HG02642 (cell line): Measurements from ENCODE around the gene IL36B.
"Not testable (repeated sequence)": the region's sequence is repeated elsewhere in the genome, so short reads cannot be mapped to it uniquely, and the experiment has no call there.

Experiments used
- ATAC-seq: cut with Tn5 transposase; IDR thresholded peaks from one replicate; pipeline ENCODE4 v1.9.1; 2021; ENCODE audit warnings: mild to moderate bottlenecking; ENCODE audit not compliant: unreplicated experiment, poor library complexity

IL36B gene

DNA sequence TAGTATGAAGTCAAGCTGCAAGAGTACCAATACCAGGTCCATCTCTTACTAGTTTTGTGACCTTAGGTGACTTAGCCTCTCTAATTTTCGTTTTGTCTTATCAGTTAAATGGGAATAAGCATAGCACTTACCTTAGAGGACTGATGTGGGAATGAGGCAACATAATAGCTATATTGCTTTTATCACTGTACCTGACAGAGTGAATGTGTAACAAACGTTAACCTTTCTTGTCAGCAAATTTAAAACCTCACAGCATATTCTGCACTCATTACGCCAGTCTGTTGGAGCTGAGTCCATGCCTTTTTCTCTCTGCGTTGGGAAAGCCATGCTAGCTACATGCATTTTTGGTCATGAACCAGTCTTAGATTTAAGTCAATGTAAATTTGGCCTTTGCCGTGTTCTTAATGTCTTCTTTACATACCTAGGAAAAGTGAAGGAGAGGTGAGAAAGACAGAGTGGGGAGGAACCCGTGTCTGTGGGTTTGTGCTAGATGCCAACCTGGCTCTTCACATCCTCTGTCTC, at the start of gene IL36B:
Gene IL36B (minus strand): TSS at position 472 of the 522 bp plus-strand sequence.
- ATAC-seq, result no peak

DNA sequence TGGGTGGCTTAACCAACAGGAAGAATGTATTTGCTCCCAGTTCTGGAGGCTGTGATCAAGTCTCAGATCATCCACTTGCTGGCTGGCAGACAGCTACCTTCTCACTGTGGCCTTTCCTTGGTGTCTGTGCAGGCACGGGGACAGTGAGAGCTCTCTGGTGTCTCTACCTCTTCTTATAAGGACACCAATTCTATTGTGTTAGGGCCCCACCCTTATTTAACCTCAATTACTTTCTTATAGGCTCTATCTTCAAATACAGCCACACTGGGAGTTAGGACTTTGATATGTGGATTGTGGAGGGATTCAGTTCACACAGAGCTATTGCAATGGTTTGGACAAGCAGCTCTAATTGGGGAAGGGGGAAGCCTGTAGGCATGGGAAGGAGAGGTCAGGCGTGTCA, 49.5 kb upstream of the IL36B start:
- no peak for ATAC-seq

DNA sequence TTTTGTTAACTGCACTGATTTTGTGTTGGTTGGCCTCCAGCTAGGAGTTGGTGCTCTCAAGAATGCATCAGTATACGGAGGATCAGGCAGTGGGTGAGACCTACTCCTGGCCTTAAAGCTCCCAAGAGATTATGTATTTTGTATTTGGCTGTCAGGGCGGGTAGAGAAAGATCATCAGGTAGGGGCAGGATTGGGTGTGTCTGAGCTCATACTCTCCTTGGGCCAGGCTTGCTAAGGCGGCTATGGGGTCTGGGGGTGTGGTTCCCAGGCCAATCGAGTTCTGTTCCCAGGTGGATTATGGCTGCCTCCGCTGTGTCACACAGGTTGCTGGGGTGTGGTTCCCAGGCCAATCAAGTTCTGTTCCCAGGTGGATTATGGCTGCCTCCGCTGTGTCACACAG, 45.9 kb upstream of the IL36B start:
- no peak for ATAC-seq

DNA sequence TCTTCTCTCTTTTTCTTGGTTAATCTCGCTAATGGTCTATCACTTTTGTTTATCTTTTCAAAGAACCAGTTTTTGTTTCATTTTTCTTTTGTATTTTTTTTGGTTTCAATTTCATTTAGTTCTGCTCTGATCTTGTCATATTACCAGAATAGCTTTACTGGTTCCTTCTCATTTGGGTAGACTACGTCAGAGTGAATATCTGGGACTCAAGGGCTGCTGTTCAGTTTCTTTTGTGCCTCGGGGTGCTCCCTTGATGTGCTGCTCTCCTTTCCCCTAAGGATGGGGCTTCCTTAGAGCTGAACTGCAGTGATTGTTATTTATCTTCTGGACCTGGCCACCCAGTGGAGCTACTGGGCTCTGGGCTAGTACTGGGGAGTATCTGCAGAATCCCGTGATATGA, 45.4 kb upstream of the IL36B start:
- peak; percentile 51 for ATAC-seq

DNA sequence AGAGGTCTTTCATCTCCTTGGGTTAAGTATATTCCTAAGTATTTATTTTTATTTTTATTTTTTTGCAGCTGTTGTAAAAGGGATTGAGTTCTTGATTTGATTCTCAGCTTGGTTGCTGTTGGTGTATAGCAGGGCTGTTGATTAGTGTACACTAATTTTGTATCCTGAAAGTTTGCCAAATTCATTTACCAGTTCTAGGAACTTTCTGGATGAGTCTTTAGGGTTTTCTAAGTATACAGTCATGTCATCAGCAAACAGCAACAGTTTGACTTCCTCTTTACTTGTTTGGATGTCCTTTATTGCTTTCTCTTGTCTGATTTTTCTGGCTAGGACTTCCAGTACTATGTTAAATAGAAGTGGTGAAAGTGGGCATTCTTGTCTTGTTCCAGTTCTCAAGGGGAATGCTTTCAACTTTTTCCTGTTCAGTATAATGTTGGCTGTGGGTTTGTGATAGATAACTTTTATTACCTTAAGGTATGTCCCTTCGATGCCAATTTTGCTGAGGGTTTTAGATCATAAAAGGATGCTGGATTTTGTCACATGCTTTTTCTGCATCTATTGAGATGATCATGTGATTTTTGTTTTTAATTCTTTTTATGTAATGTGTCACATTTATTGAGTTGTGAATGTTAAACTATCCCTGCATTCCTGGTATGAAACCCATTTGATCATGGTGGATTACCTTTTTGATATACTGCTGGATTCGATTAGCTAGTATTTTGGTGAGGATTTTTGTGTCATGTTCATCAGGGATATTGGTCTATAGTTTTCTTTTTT, 44.4 kb upstream of the IL36B start:
- ATAC-seq, result not testable (repeated sequence)

DNA sequence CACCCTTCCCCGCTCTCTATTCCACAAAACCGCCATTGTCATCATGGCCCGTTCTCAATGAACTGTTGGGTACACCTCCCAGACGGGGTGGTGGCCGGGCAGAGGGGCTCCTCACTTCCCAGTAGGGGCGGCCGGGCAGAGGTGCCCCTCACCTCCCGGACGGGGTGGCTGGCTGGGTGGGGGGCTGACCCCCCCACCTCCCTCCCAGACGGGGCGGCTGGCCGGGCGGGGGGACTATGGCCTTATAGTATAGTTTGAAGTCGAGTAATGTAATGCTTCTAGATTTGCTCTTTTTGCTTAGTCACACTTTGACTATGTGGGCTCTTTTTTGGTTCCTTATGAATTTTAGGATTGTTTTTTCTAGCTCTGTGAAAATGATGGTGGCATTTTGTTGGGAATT, 43.6 kb upstream of the IL36B start:
- not testable (repeated sequence) for ATAC-seq

DNA sequence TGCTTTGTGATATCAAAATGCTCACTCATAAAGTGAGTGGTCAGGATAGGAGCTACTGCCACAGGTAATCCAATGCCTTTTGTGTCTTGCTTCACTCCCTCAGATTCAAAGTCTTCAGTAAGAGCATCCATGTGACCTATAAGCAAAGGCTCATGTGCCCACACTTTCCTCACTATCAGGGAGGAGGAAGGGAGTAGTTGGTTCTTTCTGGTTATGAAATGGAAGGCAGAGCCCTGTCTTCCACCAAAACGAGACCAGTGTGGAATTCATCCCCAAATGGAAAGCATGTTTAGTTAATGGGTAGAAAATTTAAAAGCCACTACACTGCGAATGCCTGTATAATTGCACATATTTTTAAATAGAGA, 40.9 kb upstream of the IL36B start:
- no peak for ATAC-seq

DNA sequence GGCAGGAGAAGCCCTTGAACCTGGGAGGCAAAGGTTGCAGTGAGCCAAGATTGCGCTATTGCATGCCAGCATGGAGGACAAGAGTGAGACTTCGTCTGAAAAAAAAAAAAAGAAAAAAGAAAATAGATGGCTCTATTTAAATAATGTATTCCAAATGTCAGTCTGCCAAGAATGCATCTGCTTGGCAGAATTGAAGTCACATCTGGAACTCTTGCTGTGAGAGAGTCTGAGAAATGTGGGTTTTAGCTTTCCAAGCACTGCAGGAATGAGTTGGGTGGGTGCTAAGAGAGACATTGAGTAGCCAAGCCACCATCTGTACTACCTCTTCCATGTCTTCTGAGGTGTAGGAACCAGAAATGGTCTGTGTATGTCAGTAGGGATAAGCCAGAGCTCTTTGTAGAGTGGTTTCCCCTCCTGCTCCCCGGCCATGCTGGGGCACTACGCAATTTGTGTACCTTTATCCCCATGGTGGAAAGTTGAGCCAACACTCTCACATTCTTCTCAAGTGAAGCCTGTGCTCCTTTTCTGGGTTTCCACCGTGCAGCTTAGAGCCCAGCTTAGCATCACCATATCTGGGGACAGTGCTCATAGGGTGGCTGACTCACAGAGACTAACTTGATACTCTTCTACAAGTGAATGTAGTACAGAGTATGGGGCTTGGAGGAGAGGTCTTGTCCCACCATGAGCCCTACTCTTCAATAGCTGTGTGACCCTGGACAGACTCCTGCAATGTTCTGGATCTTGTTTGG, 40.4 kb upstream of the IL36B start:
- ATAC-seq, result no peak

DNA sequence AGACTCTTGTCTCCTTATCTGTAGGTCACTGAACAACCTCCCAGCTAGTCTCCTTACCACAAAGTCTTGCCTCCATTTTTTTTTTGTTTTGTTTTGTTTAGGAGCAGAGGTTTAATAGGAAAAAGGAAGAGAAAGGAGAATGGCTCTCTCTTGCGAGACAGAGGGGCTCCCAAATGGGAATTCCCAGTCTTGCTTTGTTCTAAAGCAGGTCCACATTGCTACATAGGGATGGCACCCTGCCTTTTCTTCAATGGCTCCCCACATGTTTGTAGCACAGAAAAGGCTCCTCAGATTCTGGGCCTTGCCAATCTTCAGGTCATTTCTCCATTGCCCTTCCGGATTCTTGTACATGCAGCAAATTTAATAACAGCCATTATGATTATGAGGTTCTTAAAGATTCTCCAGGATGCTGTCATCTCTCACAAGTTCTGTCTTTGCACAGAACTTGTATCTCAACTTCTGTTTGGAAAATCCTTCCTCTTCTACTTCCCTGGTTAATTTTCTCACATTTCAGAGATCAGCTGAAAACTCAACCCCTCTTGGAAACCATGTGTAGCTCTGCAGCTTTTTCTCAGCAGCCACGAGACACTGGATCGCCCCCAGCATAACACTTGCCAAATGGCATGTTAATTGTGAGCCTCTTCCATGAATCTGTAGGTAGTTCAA, 38.7 kb upstream of the IL36B start:
- no peak for ATAC-seq

DNA sequence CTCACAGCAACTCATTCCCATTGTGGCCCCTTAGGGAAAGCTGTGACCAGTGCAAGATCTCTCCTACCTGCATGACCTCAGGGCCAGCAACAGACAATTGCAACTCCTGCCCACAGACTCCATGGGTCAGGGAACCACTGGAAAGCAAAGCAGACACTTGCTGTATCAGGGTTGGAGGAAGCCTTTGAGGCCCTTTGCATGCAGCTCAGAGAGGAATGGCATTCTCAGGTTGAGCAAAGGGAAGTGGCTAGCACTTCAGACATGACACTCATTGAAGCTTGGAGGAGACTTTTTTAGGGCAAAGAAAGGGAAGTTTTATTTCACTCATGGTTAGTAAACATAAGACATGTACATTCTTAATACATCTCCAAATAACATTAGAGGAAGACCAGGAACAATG, 37.2 kb upstream of the IL36B start:
- ATAC-seq, result no peak

DNA sequence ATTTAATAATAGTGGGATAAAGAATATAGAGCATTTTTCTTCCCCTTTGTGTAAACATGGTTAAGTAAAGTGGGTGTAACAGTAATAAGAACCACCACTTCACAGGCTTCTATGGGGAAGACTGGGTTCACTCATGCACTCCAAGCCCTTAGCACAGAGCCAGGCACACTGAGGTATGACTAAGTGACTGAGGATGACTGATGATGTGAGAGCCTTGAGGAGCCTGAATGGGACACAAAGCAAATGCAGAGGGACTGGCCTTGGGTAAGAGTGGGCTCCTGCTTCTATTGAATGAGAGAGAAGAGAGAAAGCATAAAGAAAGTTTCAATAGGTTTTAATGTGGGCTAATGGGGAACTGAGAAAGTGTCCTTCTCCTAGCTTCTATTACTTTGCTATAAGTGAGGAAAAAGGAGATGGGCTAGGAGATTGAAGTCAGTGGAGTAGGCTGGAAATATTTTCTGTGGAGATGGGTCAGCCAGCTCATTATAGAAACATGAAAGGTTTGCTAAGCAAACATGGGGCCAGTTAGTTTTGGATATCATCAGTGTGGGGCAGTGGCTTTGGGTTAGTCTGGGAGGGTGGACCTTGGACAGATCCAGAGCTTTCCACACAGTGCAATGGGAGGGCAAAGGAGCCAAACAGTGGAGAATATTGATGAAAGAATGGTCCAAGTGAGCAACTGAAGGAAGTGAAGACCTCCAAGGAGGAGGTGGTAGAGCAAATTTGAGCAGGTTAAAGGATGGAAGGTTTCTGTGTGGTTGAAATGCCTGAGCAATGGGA, 35.7 kb upstream of the IL36B start:
- no peak for ATAC-seq

DNA sequence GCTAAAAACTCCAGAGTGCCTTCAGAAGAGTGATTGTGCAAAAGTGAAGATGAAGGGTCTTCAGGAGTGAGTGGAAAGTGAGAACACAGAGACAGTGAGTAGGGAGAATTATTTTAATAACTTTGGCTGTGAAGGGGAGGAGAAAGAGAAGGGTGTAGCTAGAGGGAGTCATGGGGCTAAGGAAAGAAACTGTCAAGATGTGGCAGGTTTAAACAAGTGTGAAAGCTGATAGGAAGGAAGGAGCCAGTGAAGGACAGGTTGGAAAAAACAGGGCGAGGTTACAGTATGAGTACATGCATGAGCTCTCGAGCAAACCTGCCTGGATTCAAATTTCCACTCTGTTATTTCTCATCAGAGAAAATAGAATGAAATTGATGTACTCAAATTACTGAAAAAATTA, 32.9 kb upstream of the IL36B start:
- no peak for ATAC-seq

DNA sequence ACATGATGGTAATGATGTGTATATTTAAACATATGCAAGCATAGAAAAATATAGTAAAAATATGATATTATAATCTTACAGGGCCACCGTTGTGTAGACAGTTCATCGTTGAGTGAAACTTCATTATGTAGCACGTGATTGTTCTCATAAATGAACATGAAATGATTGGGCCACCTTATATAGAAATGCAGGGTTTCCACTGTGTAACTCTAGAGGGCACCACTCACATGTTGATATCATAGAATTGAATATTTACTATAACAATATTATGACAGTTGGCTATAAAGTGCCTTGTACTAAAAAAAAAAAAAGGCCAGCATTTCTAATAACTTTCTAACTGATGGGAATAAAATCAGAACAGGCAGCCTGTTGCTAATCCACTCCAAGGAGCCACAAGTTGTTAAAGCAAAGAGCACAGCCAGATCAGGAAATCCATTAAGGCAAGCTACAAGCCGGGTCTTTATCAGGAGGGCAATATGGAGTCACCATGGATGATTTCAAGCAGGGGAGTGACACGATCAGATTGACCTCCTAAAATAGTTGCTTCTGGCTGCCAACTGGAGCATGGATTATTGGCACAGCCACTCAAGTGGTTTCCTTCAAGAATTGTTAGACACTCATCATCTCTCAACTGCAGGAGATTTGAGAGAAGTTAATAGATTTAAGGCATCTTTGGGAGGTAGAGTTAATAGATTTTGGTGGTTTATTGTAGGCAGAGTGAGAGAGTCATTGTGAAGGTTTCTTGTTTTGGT, 31.8 kb upstream of the IL36B start:
- no peak for ATAC-seq

DNA sequence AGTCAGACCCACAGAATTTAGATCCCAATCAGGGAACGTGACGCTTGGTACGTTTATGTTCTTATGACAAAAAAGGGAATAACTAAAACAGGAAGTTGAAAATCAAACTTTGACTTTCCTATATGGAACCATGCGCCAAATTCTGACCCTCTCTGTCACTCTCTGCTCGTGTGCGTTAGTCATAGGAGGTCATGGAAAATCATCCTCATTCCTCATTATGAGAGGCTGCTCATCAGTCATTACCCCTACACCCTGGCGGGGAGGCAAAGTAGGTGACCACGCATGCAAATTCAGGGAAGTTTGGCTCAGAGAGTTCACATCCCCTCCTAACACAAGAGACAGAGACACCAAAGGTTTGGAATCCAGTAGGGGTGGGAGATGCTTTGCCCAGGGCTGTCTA, 30.6 kb upstream of the IL36B start:
- ATAC-seq, result no peak

DNA sequence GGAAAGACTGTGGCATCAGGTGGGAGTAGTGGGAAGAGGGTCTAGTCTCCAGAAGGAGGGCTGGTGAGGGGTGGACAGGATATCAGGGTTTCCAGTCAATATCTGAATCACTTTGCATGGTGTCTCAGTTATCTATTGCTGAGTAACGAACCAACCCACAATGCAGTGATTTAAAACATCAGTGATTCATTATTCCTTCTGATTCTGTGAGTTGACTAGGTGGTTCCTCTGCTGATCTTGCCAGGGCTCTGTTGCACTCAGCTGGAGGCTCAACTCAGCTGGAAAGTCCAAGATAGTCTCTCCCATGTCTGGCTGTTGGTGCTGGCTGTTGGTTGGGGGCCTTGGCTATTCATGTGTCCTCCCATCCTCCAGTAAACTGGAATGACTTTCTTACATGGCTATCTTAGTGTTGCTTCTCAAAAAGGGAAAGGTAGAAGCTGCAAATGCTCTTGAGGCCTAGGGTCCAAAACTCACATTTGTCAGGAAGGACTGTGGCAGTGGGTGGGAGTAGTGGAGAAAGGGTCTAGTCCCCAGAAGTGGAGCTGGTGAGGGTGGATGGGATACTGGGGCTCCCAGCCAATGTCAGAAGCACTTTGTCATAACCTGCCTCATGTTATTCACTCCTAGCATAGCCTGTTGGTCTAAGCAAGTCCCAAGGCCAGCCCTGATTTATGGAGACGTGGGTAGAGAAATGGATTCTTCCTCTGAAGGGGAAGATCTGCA, 29.0 kb upstream of the IL36B start:
- ATAC-seq, result no peak

DNA sequence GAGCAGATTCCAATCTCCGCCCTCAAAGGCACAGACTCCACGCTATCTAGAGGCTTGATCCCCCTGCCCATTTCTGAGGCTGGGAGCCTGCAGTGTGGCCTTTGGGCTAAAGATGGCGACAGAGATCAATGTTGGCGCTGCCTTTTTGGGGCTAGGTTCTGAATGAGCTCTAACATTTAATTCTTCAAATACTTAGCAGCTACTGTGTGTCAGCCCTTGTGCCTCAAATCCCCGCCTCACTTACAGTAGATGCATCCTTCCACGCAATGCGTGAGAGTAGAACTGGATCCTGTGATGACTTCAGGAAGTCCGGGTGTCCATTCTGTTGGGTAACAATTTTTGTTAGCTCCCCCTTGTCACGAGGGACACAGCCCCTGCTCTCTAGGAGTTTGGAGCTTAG, 27.5 kb upstream of the IL36B start:
- ATAC-seq, result no peak

DNA sequence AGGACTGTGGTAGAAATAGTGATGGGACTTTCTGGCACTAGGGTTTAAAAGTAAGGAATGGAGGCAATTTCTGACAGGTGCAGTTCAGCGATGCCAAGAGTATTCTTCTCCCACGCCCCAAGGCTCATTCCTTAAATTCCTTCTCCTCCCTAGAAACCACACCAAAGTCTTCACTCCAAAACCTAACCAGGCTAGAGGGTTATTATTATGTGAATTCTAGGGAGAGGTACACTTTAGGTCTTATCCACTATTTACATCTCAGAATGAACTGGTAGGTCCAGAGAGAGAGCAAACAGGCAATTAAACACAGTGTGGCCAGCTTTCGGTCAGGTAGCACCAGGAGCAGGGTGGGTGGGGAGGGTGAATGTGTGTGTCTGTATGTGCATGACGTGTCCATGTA, 26.5 kb upstream of the IL36B start:
- no peak for ATAC-seq

DNA sequence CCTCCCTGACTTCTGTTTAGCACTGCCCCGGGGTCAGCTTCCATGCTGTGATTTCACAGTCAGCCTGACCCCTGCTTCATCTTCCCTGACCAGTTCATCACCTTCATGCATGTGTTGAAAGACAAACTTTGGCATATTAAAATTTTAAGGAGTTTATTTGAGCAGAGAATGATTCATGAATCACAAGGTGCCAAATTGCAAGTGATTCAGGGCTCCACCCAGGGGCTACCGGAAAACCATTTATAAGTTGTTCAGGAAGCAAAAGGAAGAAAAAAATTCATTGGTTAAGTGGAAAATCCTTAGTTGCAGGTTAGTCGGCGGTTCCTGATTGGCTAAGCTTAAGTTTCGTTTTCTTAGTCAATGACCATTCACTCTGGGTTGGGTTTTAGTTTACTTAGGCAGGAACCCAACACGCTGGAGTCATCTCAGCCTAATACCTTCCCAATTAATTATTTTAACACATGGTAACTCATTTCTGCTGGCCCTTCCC, 25.7 kb upstream of the IL36B start:
- no peak for ATAC-seq

DNA sequence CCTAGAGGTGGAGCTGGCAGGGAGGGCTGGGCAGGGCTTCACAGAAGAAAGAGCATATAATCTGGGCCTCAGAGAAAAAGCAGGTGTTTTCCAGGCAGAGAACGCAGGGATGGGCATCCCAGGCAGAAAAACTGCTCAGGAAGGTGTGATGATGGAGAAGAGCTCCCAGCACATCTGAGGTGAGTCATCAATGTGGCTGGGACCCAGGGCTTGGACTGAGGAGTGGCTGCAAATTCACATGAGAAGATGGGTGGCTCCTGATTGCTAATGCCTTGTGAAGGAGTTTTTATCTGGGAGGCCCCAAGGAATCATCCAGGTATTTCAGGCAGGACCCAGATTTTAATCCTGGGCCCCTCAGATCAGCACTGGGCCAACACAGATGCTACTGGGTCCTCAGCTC, 25.3 kb upstream of the IL36B start:
- no peak for ATAC-seq
